K562 (cell line): ENCODE data around the gene RASIP1. TPM values are rescaled to one million over a fixed set of nuclear protein-coding genes. Genes with fewer than 3 reads are reported as not detected.

ENCODE experiments used
- ATAC-seq: fragments of 200-7000 bp; cut with Tn5 transposase; 3 replicates; pipeline ENCODE4 v1.9.1; 2020; ENCODE audit warnings: moderate library complexity
- BruUV-seq: library from RNA; stranded (reverse); fragments of 400-500 nt; replicated peaks from 2 replicates; lab custom pipeline; 2021; lab: Mats Ljungman, UMichigan
- CTCF ChIA-PET: fragments of 300-600 bp; formaldehyde crosslinking; extraction: SDS; loops from one replicate; lab custom pipeline; 2021; ENCODE audit warnings: low intra/inter-chr PET ratio; lab: Yijun Ruan, JAX
- POLR2A ChIA-PET: fragments of 300-600, 350-650 bp; sonication (Branson Sonifier 250); formaldehyde crosslinking; extraction: SDS; loops from one replicate; lab custom pipeline; 2021; ENCODE audit warnings: antibody characterized with exemption, inconsistent platforms; lab: Yijun Ruan, JAX
- DNase-seq, 4 experiments: peaks; one replicate each; pipeline versions ENCODE4 v3.0.0 to v3.0.0-alpha.2; 2011 to 2018; ENCODE audit warnings: low spot score in 3 of 4, mixed read lengths in 3 of 4; ENCODE audit errors: extremely low read depth in 1 of 4
- FAIRE-seq: peaks from 2 replicates; lab custom pipeline; 2011; peaks lifted over from hg19 to GRCh38; lab: Jason Lieb, UNC
- H2AFZ ChIP-seq: 2 replicates; pipeline ENCODE4 v1.6.0; 2011; ENCODE audit warnings: low read depth, low read length, control low read depth, inconsistent platforms
- H3K27ac ChIP-seq: fragments of 200-600 bp; 3 replicates; pipeline ENCODE4 v1.8.0; 2011; ENCODE audit warnings: low read depth, mild to moderate bottlenecking, control low read depth, inconsistent platforms, low read length, moderate library complexity, mixed read lengths; ENCODE audit errors: extremely low read depth
- H3K27me3 ChIP-seq, 2 experiments: fragments of 300-600 bp in 1 of 2; 2 replicates in 1 of 2; 3 replicates in 1 of 2; pipeline versions ENCODE4 v1.6.0 to v1.8.0; 2011; ENCODE audit warnings: inconsistent platforms in 2 of 2, low read length in 2 of 2, mild to moderate bottlenecking in 1 of 2, mixed read lengths in 1 of 2, moderate library complexity in 1 of 2; ENCODE audit not compliant: control insufficient read depth in 2 of 2, insufficient read depth in 2 of 2
- H3K36me3 ChIP-seq: fragments of 300-600 bp; 3 replicates; pipeline ENCODE4 v1.8.0; 2011; ENCODE audit warnings: mild to moderate bottlenecking, low read length, inconsistent platforms; ENCODE audit not compliant: control insufficient read depth, insufficient read depth
- H3K4me1 ChIP-seq, 2 experiments: fragments of 200-600 bp in 1 of 2; replicated peaks in 1 of 2; 2 replicates in 1 of 2; 3 replicates in 1 of 2; pipeline versions ENCODE4 v1.5.1 to v1.8.0; 2011; ENCODE audit warnings: inconsistent platforms in 2 of 2, low read length in 2 of 2, mild to moderate bottlenecking in 1 of 2, mixed read lengths in 1 of 2, moderate library complexity in 1 of 2; ENCODE audit not compliant: control insufficient read depth in 2 of 2, insufficient read depth in 2 of 2
- H3K4me2 ChIP-seq: 2 replicates; pipeline ENCODE4 v1.6.1; 2011; ENCODE audit warnings: low read length, control low read depth, inconsistent platforms, mixed read lengths; ENCODE audit not compliant: insufficient read depth
- H3K4me3 ChIP-seq: fragments of 200-600 bp; sonication (generic), shearing (Covaris generic); 2 replicates; pipeline ENCODE4 v1.5.1; 2016; ENCODE audit warnings: control low read depth, inconsistent platforms
- H3K79me2 ChIP-seq: fragments of 200-600 bp; 3 replicates; pipeline ENCODE4 v1.8.0; 2011; ENCODE audit warnings: low read length, inconsistent platforms; ENCODE audit not compliant: control insufficient read depth, insufficient read depth
- H3K9ac ChIP-seq, 2 experiments: 2 replicates each; pipeline versions ENCODE4 v1.6.0 to v1.6.1; 2011; ENCODE audit warnings: low read depth in 2 of 2, low read length in 2 of 2, control low read depth in 1 of 2, inconsistent platforms in 1 of 2, mild to moderate bottlenecking in 1 of 2, mixed read lengths in 1 of 2; ENCODE audit not compliant: insufficient read depth in 1 of 2
- H3K9me1 ChIP-seq: one replicate; pipeline ENCODE4 v1.6.0; 2011; ENCODE audit warnings: inconsistent platforms, mild to moderate bottlenecking, low read length, moderate library complexity; ENCODE audit not compliant: control insufficient read depth, insufficient read depth
- H3K9me3 ChIP-seq: replicated peaks from 2 replicates; pipeline ENCODE4 v1.5.1; 2011; ENCODE audit warnings: low read depth, low read length, inconsistent platforms; ENCODE audit not compliant: control insufficient read depth, insufficient read depth
- H4K20me1 ChIP-seq: replicated peaks from 2 replicates; pipeline ENCODE4 v1.6.1; 2011; ENCODE audit warnings: low read length, inconsistent platforms, mixed read lengths; ENCODE audit not compliant: control insufficient read depth, insufficient read depth
- ATF3 ChIP-seq, 2 experiments: fragments of 450-650 bp in 1 of 2; sonication (generic) in 1 of 2; formaldehyde crosslinking in 1 of 2; IDR thresholded peaks in 1 of 2; conservative IDR thresholded peaks in 1 of 2; 2 replicates each; pipeline versions ENCODE4 v1.6.1 to v1.8.1; 2016 to 2023; ENCODE audit warnings: mild to moderate bottlenecking in 2 of 2, moderate library complexity in 2 of 2, inconsistent platforms in 1 of 2, missing genetic modification reagents in 1 of 2
- CREB1 ChIP-seq, 2 experiments: sonication (generic) in 1 of 2; formaldehyde crosslinking in 1 of 2; IDR thresholded peaks; 2 replicates each; pipeline versions ENCODE4 v1.6.1 to v1.8.0; 2012 to 2022; ENCODE audit warnings: inconsistent platforms in 1 of 2, mild to moderate bottlenecking in 1 of 2, missing genetic modification reagents in 1 of 2, moderate library complexity in 1 of 2
- ETS1 ChIP-seq: conservative IDR thresholded peaks from 2 replicates; pipeline ENCODE4 v1.6.1; 2011; ENCODE audit warnings: low read depth, mild to moderate bottlenecking, low read length; ENCODE audit not compliant: control insufficient read depth
- HDAC1 ChIP-seq, 2 experiments: fragments of 450-650 bp; IDR thresholded peaks; 2 replicates each; pipeline ENCODE4 v1.6.1; 2016 to 2017; ENCODE audit warnings: inconsistent platforms in 1 of 2, mild to moderate bottlenecking in 1 of 2, moderate library complexity in 1 of 2
- HMBOX1 ChIP-seq: sonication (generic); IDR thresholded peaks from 2 replicates; pipeline ENCODE4 v1.6.1; 2016
- HOXB6 ChIP-seq: fragments of 250-450 bp; sonication (Bioruptor Pico); IDR thresholded peaks from 2 replicates; pipeline ENCODE4 v1.5.1; 2022; ENCODE audit warnings: mild to moderate bottlenecking, borderline replicate concordance
- JUND ChIP-seq, 2 experiments: IDR thresholded peaks; 2 replicates in 1 of 2; 3 replicates in 1 of 2; pipeline ENCODE4 v1.6.1; 2011; ENCODE audit warnings: borderline replicate concordance in 2 of 2, low read depth in 2 of 2, low read length in 2 of 2, improper control_type of control experiment in 1 of 2, missing biosample characterization in 1 of 2, missing genetic modification characterization in 1 of 2, missing genetic modification reagents in 1 of 2
- KAT8 ChIP-seq: fragments of 450-650 bp; IDR thresholded peaks from 2 replicates; pipeline ENCODE4 v1.6.1; 2016; ENCODE audit warnings: low read depth, mild to moderate bottlenecking
- KLF16 ChIP-seq: IDR thresholded peaks from 2 replicates; pipeline ENCODE4 v1.6.1; 2016; ENCODE audit warnings: antibody characterized with exemption
- MEIS2 ChIP-seq: fragments of 450-650 bp; IDR thresholded peaks from 2 replicates; pipeline ENCODE4 v1.6.1; 2014; ENCODE audit warnings: mild to moderate bottlenecking; ENCODE audit not compliant: partially characterized antibody
- NFE2 ChIP-seq: IDR thresholded peaks from 2 replicates; pipeline ENCODE4 v1.6.1; 2014; ENCODE audit warnings: antibody characterized with exemption, low read depth
- NFIC ChIP-seq: fragments of 450-650 bp; IDR thresholded peaks from 2 replicates; pipeline ENCODE4 v1.6.1; 2017; ENCODE audit warnings: mild to moderate bottlenecking, inconsistent platforms
- POLR2H ChIP-seq: IDR thresholded peaks from 2 replicates; pipeline ENCODE4 v1.6.1; 2016; ENCODE audit warnings: missing genetic modification characterization, low read depth, mild to moderate bottlenecking, control low read depth, missing compliant biosample characterization, moderate library complexity
- RHOXF2B ChIP-seq: fragments of 250-450 bp; sonication (Bioruptor Pico); conservative IDR thresholded peaks from 2 replicates; pipeline ENCODE4 v1.5.1; 2021
- SMARCE1 ChIP-seq: fragments of 450-650 bp; IDR thresholded peaks from 2 replicates; pipeline ENCODE4 v1.7.1; 2016; ENCODE audit warnings: mild to moderate bottlenecking
- TCF3 ChIP-seq: sonication (generic); formaldehyde crosslinking; IDR thresholded peaks from 2 replicates; pipeline ENCODE4 v1.4.0; 2020; ENCODE audit warnings: mild to moderate bottlenecking, missing genetic modification reagents
- ZEB2 ChIP-seq: fragments of 450-650 bp; IDR thresholded peaks from 2 replicates; pipeline ENCODE4 v1.6.1; 2016
- WGBS: fragments of 100-300 bp; shearing (Covaris generic); methylation state at CpG from one replicate; pipeline ENCODE4 v1.1.6; 2016; ENCODE audit warnings: low coverage, mixed read lengths; ENCODE audit not compliant: insufficient coverage; ENCODE audit errors: missing lambda C conversion rate; 5-methylcytosine and 5-hydroxymethylcytosine counted together
- in situ Hi-C: fragments of 300-500 bp; cut with MboI; formaldehyde crosslinking; loops from 4 replicates; pipeline ENCODE4 v1.15.0; 2018; ENCODE audit warnings: inconsistent platforms, mixed read lengths
- intact Hi-C: fragments of 100-400 bp; cut with micrococcal nuclease; formaldehyde crosslinking; loops from 2 replicates; pipeline ENCODE4 v1.14.2; 2022
- polyA plus RNA-seq, 8 experiments: library from polyadenylated mRNA; depleted of rRNA in 4 of 8; stranded (reverse) in 5 of 8; unstranded in 3 of 8; fragments of >200 nt; fragmentation: Nextera tagmentation in 2 of 8; fragmentation: Illumina TruSeq in 1 of 8; extraction: Ambion mirVana in 2 of 8; extraction: Trizol in 1 of 8; gene quantifications; 2 replicates each; pipeline versions ENCODE4 v1.2.1 to v1.2.3, GENCODE V29; 2011 to 2014; ENCODE audit warnings: inconsistent platforms in 1 of 8, missing spikeins in 1 of 8
- total RNA-seq, 7 experiments: library from RNA; depleted of rRNA in 6 of 7; stranded (reverse); fragments of >200 nt in 6 of 7; fragmentation: Illumina TruSeq in 2 of 7; extraction: Trizol in 2 of 7; gene quantifications; 2 replicates each; pipeline versions ENCODE4 v1.2.1 to v1.2.3, GENCODE V29; 2011 to 2021; ENCODE audit warnings: low replicate concordance in 1 of 7

RASIP1 gene
- total and polyA plus RNA-seq, 9 of the 15 experiments (the other 6 are each of a cell fraction or from before 2014, with no cell fraction given) = 0.20 to 4.7 (median 1.5) TPM

- CTCF ChIA-PET = no interaction called here
These were observed 54.3 kb downstream of the RASIP1 start for GRCh38 chr19:48686088-48686487.

GRCh38 chr19:48685583-48685982, 54.8 kb downstream of the RASIP1 start:
- 26% methylated on average over 9 of the region's 9 CpGs for WGBS
- no peak overlapping the region for H2AFZ ChIP-seq
- no peaks in the 10 kb centered on the region for H3K27me3 ChIP-seq
- ATAC-seq (peak; percentile 61; the same call in 2 of the 3 replicates), FAIRE-seq (peak; percentile 49), DNase-seq (peak in 1 of 4 experiments; percentile 29)
- ChIA-PET POLR2A (no interaction called here), CTCF (no interaction called here)
- H3K4me1 ChIP-seq = peaks cover 13 to 25% of the 10 kb centered on the region in 2 experiments
- H3K9me1 ChIP-seq = no peaks in the 10 kb centered on the region
- BruUV-seq = no TSS peak
- peak overlapping the region in 1 of 2 experiments; percentile 74; a peak in 1 of 4 replicates for H3K9ac ChIP-seq
- no peak overlapping the region for H3K4me3 ChIP-seq
- no peaks in the 10 kb centered on the region for H3K79me2 ChIP-seq
- no peaks in the 10 kb centered on the region for H4K20me1 ChIP-seq
- H3K36me3 ChIP-seq = no peaks in the 10 kb centered on the region
- in situ Hi-C loops = no loop called here
- H3K9me3 ChIP-seq = no peaks in the 10 kb centered on the region
- H3K27ac ChIP-seq = no peak overlapping the region
- intact Hi-C loops = no loop called here
- no peak overlapping the region for H3K4me2 ChIP-seq
- TF ChIP-seq KLF16 = peak; percentile 49; the same call in 1 of the 2 replicates
- TF ChIP-seq MEIS2 = peak; percentile 30
- TF ChIP-seq ZEB2 = peak; percentile 88
- TF ChIP-seq JUND (IDR thresholded peaks at IDR 0.05; ENCODE audit: borderline replicate concordance, low read depth, low read length) = peak; percentile 71
- peak; percentile 74; the same call in 2 of the 3 replicates for TF ChIP-seq JUND (tag; IDR thresholded peaks at IDR 0.05; ENCODE audit: borderline replicate concordance, low read depth, low read length)
- peak; percentile 58; the same call in 1 of the 2 replicates for TF ChIP-seq SMARCE1
- peak; percentile 83 for TF ChIP-seq ATF3 (IDR thresholded peaks at IDR 0.05)
- TF ChIP-seq ATF3 (CRISPR knock-in tag; conservative IDR thresholded peaks at IDR 0.05) = no peak
- peak; percentile 90 for TF ChIP-seq HMBOX1
- no peak for TF ChIP-seq HOXB6 (CRISPR knock-in tag)
- no peak for TF ChIP-seq ETS1

More at GRCh38 chr19:48686088-48686487, 54.3 kb downstream of the RASIP1 start:
- no TSS peak for BruUV-seq
- no peaks in the 10 kb centered on the region for H3K27me3 ChIP-seq
- no peaks in the 10 kb centered on the region for H3K36me3 ChIP-seq
- POLR2A ChIA-PET = interaction anchor here (0.6 kb wide), 1 partner anchor 34 kb away, joined by 3 read pairs; no protein-coding TSS in a partner anchor
- no peaks in the 10 kb centered on the region for H3K9me1 ChIP-seq
- 76% methylated on average over 3 of the region's 3 CpGs for WGBS
- H4K20me1 ChIP-seq = no peaks in the 10 kb centered on the region
- FAIRE-seq (no peak), ATAC-seq (no peak), DNase-seq (no peak)
- TF ChIP-seq RHOXF2B = no peak
- peak; percentile 75 for TF ChIP-seq NFIC
- TF ChIP-seq CREB1 (IDR thresholded peaks at IDR 0.05) = no peak
- no peak for TF ChIP-seq CREB1 (CRISPR knock-in tag; IDR thresholded peaks at IDR 0.05)
- TF ChIP-seq NFE2 = no peak
- no peak for TF ChIP-seq KAT8
- no peak for TF ChIP-seq TCF3 (CRISPR knock-in tag)
- no peak for TF ChIP-seq HDAC1 (IDR thresholded peaks at IDR 0.05)
- no peak for TF ChIP-seq POLR2H (tag)
- H3K9ac ChIP-seq = no peak overlapping the region
- no peak overlapping the region for H3K4me2 ChIP-seq
- no peak overlapping the region for H3K27ac ChIP-seq
- in situ Hi-C loops (no loop called here), intact Hi-C loops (no loop called here)
- H3K4me1 ChIP-seq = peaks cover 8 to 20% of the 10 kb centered on the region in 2 experiments; a peak in 4 of 5 replicates
- no peaks in the 10 kb centered on the region for H3K79me2 ChIP-seq
- no peaks in the 10 kb centered on the region for H3K9me3 ChIP-seq
- no peak overlapping the region for H2AFZ ChIP-seq
- no peak overlapping the region for H3K4me3 ChIP-seq
